Measurements from ENCODE around the gene ACE. TPM values are rescaled to one million over a fixed set of nuclear protein-coding genes. Genes with fewer than 3 reads are reported as not detected.

The ACE gene
- total RNA-seq, 4 donors from 2014 or later = 1.7 to 6.3 (median 4.8) TPM

GRCh38 chr17:63528183-63528582 is 51.3 kb downstream of the ACE start:
- H3K4me1 ChIP-seq = no peaks in the 10 kb centered on the region
- no peak for DNase-seq
- no peak overlapping the region for H3K27ac ChIP-seq
- H3K9me3 ChIP-seq = no peaks in the 10 kb centered on the region
- peaks cover 0 to 7% (median 4%) of the 10 kb centered on the region in 3 donors for H3K27me3 ChIP-seq
- no peaks in the 10 kb centered on the region for H3K36me3 ChIP-seq
- no peak for ATAC-seq
- no peak overlapping the region for H3K4me3 ChIP-seq
- intact Hi-C loops (cut with DNase I; ENCODE audit: low total_unique reads) (no loop called here), in situ Hi-C loops (cut with MboI; ENCODE audit: low sequenced_read_pairs in 4 of 4) (no loop called here)
- TF ChIP-seq POLR2A (IDR thresholded peaks at IDR 0.05) = no peak
- no peak for TF ChIP-seq CTCF (IDR thresholded peaks at IDR 0.05 in 4 of 5, conservative IDR thresholded peaks at IDR 0.05 in 1 of 5)

- Histone ChIP-seq H3K27ac (no peak overlapping the region), H3K4me3 (no peak overlapping the region), H3K9me3 (no peaks in the 10 kb centered on the region), H3K36me3 (no peaks in the 10 kb centered on the region), H3K27me3 (peaks cover 0 to 2% (median 0%) of the 10 kb centered on the region in 3 donors), H3K4me1 (no peaks in the 10 kb centered on the region)
- in situ Hi-C loops (cut with MboI; ENCODE audit: low sequenced_read_pairs in 4 of 4) (no loop called here), intact Hi-C loops (cut with DNase I; ENCODE audit: low total_unique reads) (no loop called here)
- no peak for ATAC-seq
- no peak for DNase-seq
- TF ChIP-seq POLR2A (IDR thresholded peaks at IDR 0.05) (no peak), CTCF (IDR thresholded peaks at IDR 0.05 in 4 of 5, conservative IDR thresholded peaks at IDR 0.05 in 1 of 5) (no peak)
Observed at GRCh38 chr17:63529711-63530556, 53.1 kb downstream of the ACE start.

- ATAC-seq (no peak), DNase-seq (no peak)
- intact Hi-C loops (cut with DNase I; ENCODE audit: low total_unique reads) = no loop called here
- TF ChIP-seq CTCF (IDR thresholded peaks at IDR 0.05 in 4 of 5, conservative IDR thresholded peaks at IDR 0.05 in 1 of 5) (no peak), POLR2A (IDR thresholded peaks at IDR 0.05) (no peak)
- Histone ChIP-seq H3K4me3 (no peak overlapping the region), H3K27ac (no peak overlapping the region), H3K27me3 (no peaks in the 10 kb centered on the region), H3K36me3 (no peaks in the 10 kb centered on the region), H3K9me3 (no peaks in the 10 kb centered on the region), H3K4me1 (no peaks in the 10 kb centered on the region)
- in situ Hi-C loops (cut with MboI; ENCODE audit: low sequenced_read_pairs in 4 of 4) = no loop called here
Observed at GRCh38 chr17:63530557-63531021, 53.7 kb downstream of the ACE start.

GRCh38 chr17:63531022-63531965 is 54.4 kb downstream of the ACE start:
- in situ Hi-C loops (cut with MboI; ENCODE audit: low sequenced_read_pairs in 4 of 4) = no loop called here
- no peaks in the 10 kb centered on the region for H3K4me1 ChIP-seq
- no peak for DNase-seq
- no peaks in the 10 kb centered on the region for H3K36me3 ChIP-seq
- no peak overlapping the region for H3K4me3 ChIP-seq
- TF ChIP-seq CTCF (IDR thresholded peaks at IDR 0.05 in 4 of 5, conservative IDR thresholded peaks at IDR 0.05 in 1 of 5) (no peak), POLR2A (IDR thresholded peaks at IDR 0.05) (no peak)
- no peaks in the 10 kb centered on the region for H3K9me3 ChIP-seq
- no peak overlapping the region for H3K27ac ChIP-seq
- intact Hi-C loops (cut with DNase I; ENCODE audit: low total_unique reads) = no loop called here
- ATAC-seq = no peak
- peaks cover 0 to 1% (median 0%) of the 10 kb centered on the region in 3 donors for H3K27me3 ChIP-seq

All from gastrocnemius medialis (tissue), 4 donors.